Transverse colon (tissue), 4 donors: ENCODE results near the gene WDR27.

Experiments
- EP300 ChIP-seq: sonication (generic); formaldehyde crosslinking; IDR thresholded peaks from one replicate; pipeline ENCODE4 v1.6.1; 2017; ENCODE audit warnings: antibody characterized with exemption, low read depth
- POLR2A ChIP-seq: fragments of 450-650 bp; IDR thresholded peaks from one replicate; pipeline ENCODE4 v1.6.1; 2016; ENCODE audit warnings: antibody characterized with exemption, mild to moderate bottlenecking, moderate library complexity
- POLR2AphosphoS5 ChIP-seq, 3 donors: sonication (generic); formaldehyde crosslinking; IDR thresholded peaks; one replicate each; pipeline ENCODE4 v1.6.1; 2016; ENCODE audit warnings: antibody characterized with exemption in 3 of 3
- TF ChIP-seq, protein P1 (sequence below), 5 experiments: fragments of 200-600 bp in 3 of 5; fragments of 450-650 bp in 2 of 5; sonication (generic) in 3 of 5; IDR thresholded peaks; 1 replicate in 2 of 5; 2 replicates in 3 of 5; pipeline ENCODE4 v1.5.1; 2016 to 2017; ENCODE audit warnings: antibody characterized with exemption in 5 of 5, inconsistent platforms in 3 of 5, mild to moderate bottlenecking in 2 of 5, moderate library complexity in 1 of 5

DNA sequence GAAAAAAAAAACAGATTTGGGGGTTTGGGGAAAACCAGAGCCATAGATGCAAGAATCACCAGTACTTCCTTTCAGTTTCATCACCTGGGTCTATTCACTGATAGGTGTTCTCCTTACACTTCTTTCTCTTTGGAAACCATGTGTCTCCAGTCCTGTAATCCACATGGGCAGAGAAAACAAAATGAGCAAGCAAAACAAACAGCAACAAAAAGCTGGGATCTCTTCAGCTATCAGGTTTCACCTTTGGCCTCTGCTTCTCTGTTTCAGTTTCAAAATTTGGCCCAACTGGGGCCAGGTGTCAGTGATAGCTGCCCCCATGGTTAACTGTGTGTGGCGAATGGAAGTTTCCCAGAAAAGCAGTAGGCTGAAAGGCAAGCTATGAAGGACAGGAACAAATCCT is 228.2 kb downstream of the WDR27 start:
- TF ChIP-seq, protein P1, sequence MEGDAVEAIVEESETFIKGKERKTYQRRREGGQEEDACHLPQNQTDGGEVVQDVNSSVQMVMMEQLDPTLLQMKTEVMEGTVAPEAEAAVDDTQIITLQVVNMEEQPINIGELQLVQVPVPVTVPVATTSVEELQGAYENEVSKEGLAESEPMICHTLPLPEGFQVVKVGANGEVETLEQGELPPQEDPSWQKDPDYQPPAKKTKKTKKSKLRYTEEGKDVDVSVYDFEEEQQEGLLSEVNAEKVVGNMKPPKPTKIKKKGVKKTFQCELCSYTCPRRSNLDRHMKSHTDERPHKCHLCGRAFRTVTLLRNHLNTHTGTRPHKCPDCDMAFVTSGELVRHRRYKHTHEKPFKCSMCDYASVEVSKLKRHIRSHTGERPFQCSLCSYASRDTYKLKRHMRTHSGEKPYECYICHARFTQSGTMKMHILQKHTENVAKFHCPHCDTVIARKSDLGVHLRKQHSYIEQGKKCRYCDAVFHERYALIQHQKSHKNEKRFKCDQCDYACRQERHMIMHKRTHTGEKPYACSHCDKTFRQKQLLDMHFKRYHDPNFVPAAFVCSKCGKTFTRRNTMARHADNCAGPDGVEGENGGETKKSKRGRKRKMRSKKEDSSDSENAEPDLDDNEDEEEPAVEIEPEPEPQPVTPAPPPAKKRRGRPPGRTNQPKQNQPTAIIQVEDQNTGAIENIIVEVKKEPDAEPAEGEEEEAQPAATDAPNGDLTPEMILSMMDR (IDR thresholded peaks at IDR 0.05) = no peak
- TF ChIP-seq POLR2A (no peak), EP300 (no peak), POLR2AphosphoS5 (IDR thresholded peaks at IDR 0.05) (no peak)
